WTC11 (cell line): ENCODE results near the gene GPR176. TPM values are rescaled to one million over a fixed set of nuclear protein-coding genes. Genes with fewer than 3 reads are reported as not detected.

Experiments used
- ATAC-seq: fragments of 200-7000 bp; cut with Tn5 transposase; 2 replicates; pipeline ENCODE4 v1.10.0; 2021; ENCODE audit warnings: mild to moderate bottlenecking, moderate library complexity
- CTCF ChIA-PET: fragments of 300-600 bp; sonication (Branson Sonifier 250); formaldehyde crosslinking; loops from one replicate; lab custom pipeline; 2021; ENCODE audit warnings: antibody characterized with exemption; lab: Charles Lee
- POLR2A ChIA-PET: fragments of 350-600 bp; sonication (Branson Sonifier 250); formaldehyde crosslinking; loops from one replicate; lab custom pipeline; 2021; ENCODE audit warnings: antibody characterized with exemption; lab: Charles Lee
- DNase-seq: peaks from one replicate; pipeline ENCODE4 v3.0.0; 2021; ENCODE audit warnings: low spot score
- H3K27ac Mint-ChIP-seq: 2 replicates; pipeline ENCODE4 v1.8.0; 2021; ENCODE audit warnings: mixed read lengths
- H3K27me3 Mint-ChIP-seq: 2 replicates; pipeline ENCODE4 v1.8.0; 2021; ENCODE audit warnings: low read depth, mild to moderate bottlenecking, moderate library complexity, mixed read lengths
- H3K36me3 Mint-ChIP-seq: 2 replicates; pipeline ENCODE4 v1.8.0; 2021; ENCODE audit warnings: mixed read lengths
- H3K4me1 Mint-ChIP-seq: 2 replicates; pipeline ENCODE4 v1.8.0; 2022; ENCODE audit warnings: mixed read lengths
- H3K4me3 Mint-ChIP-seq: 2 replicates; pipeline ENCODE4 v1.8.0; 2021; ENCODE audit warnings: mild to moderate bottlenecking, moderate library complexity, mixed read lengths
- H3K9me3 Mint-ChIP-seq: 2 replicates; pipeline ENCODE4 v1.8.0; 2021; ENCODE audit warnings: mixed read lengths
- EMX1 ChIP-seq: fragments of 250-450 bp; sonication (Bioruptor Pico); IDR thresholded peaks from 2 replicates; pipeline ENCODE4 v1.8.0; 2021; ENCODE audit warnings: mild to moderate bottlenecking
- FOXK1 ChIP-seq: sonication (generic); formaldehyde crosslinking; IDR thresholded peaks from 2 replicates; pipeline ENCODE4 v1.8.0; 2022; ENCODE audit warnings: mild to moderate bottlenecking, moderate library complexity, missing genetic modification reagents
- FOXP4 ChIP-seq: sonication (generic); formaldehyde crosslinking; IDR thresholded peaks from 2 replicates; pipeline ENCODE4 v1.8.0; 2022; ENCODE audit warnings: mild to moderate bottlenecking, missing genetic modification reagents
- GRHL2 ChIP-seq: fragments of 250-450 bp; sonication (Bioruptor Pico); IDR thresholded peaks from 2 replicates; pipeline ENCODE4 v1.8.0; 2022; ENCODE audit warnings: mild to moderate bottlenecking, moderate library complexity; ENCODE audit not compliant: insufficient replicate concordance, severe bottlenecking
- HMGA2 ChIP-seq: fragments of 250-450 bp; sonication (Bioruptor Pico); IDR thresholded peaks from 2 replicates; pipeline ENCODE4 v1.4.0; 2021; ENCODE audit warnings: mild to moderate bottlenecking, moderate library complexity
- IRF2 ChIP-seq: sonication (generic); formaldehyde crosslinking; IDR thresholded peaks from 2 replicates; pipeline ENCODE4 v1.8.0; 2022; ENCODE audit warnings: low read depth, missing genetic modification reagents, borderline replicate concordance
- MYBL2 ChIP-seq: sonication (generic); formaldehyde crosslinking; IDR thresholded peaks from 2 replicates; pipeline ENCODE4 v1.8.1; 2023; ENCODE audit warnings: mild to moderate bottlenecking, moderate library complexity, missing genetic modification reagents
- NFE2L1 ChIP-seq: sonication (generic); formaldehyde crosslinking; IDR thresholded peaks from 2 replicates; pipeline ENCODE4 v1.8.1; 2023; ENCODE audit warnings: missing genetic modification reagents
- NFYB ChIP-seq: sonication (generic); formaldehyde crosslinking; conservative IDR thresholded peaks from 2 replicates; pipeline ENCODE4 v1.8.0; 2022; ENCODE audit warnings: low read depth, missing genetic modification reagents
- PRRX2 ChIP-seq: fragments of 250-450 bp; sonication (Bioruptor Pico); IDR thresholded peaks from 2 replicates; pipeline ENCODE4 v1.8.0; 2021; ENCODE audit warnings: mild to moderate bottlenecking
- SMAD4 ChIP-seq: sonication (generic); formaldehyde crosslinking; IDR thresholded peaks from 2 replicates; pipeline ENCODE4 v1.8.0; 2022; ENCODE audit warnings: mild to moderate bottlenecking, missing genetic modification reagents
- SOX15 ChIP-seq: fragments of 250-450 bp; sonication (Bioruptor Pico); IDR thresholded peaks from 2 replicates; pipeline ENCODE4 v1.9.0; 2021; ENCODE audit warnings: mild to moderate bottlenecking
- TCF7 ChIP-seq: sonication (generic); formaldehyde crosslinking; IDR thresholded peaks from 2 replicates; pipeline ENCODE4 v1.8.0; 2022; ENCODE audit warnings: mild to moderate bottlenecking, low read depth, missing genetic modification reagents, moderate library complexity
- ZBTB21 ChIP-seq: sonication (generic); formaldehyde crosslinking; IDR thresholded peaks from 2 replicates; pipeline ENCODE4 v1.8.1; 2023; ENCODE audit warnings: mild to moderate bottlenecking, missing genetic modification reagents, borderline replicate concordance
- ZNF317 ChIP-seq: sonication (generic); formaldehyde crosslinking; IDR thresholded peaks from 2 replicates; pipeline ENCODE4 v1.8.1; 2023; ENCODE audit warnings: low read depth, mild to moderate bottlenecking, moderate library complexity, missing genetic modification reagents, borderline replicate concordance
- total RNA-seq: library from RNA; stranded (reverse); gene quantifications from 3 replicates; pipeline ENCODE4 v1.2.3, GENCODE V29; 2021
- TF ChIP-seq, protein P1 (sequence below): sonication (generic); formaldehyde crosslinking; IDR thresholded peaks from 2 replicates; pipeline ENCODE4 v1.8.0; 2023; ENCODE audit warnings: missing genetic modification reagents, mild to moderate bottlenecking, borderline replicate concordance
- TF ChIP-seq, protein P2 (sequence below): fragments of 250-450 bp; sonication (Bioruptor Pico); IDR thresholded peaks from 2 replicates; pipeline ENCODE4 v1.9.0; 2021; ENCODE audit warnings: moderate library complexity, mild to moderate bottlenecking, inconsistent platforms, borderline replicate concordance

Gene GPR176
- total RNA-seq, 1 experiment from 2014 or later = 117 TPM

DNA sequence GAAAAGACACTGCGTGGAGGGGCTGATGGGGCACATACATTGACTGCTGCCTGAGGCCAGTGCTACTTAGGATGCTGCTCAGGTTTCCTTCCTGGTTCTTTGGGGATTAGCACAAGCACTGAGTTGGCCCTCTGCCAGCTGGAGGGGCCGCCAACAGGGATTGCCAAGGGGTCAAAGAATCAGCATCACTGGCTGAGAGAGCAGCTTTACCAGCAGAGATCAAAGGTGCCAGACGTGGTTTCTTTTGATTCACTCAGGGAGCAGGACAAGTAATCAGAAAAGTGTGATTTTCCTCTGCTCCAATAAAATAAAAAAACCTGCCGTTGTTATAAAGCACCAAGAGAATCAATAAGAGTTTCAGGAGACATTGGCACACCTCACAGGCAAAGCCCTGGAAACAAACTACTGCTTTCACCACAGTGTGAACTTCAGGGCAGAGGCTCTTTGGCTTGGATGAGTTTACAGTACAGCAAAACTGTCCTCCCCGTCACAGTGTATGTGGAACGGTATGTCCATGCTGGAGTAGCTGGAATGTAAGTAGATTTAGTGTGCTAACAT is 91.6 kb downstream of the GPR176 start:
- DNase-seq = no peak

DNA sequence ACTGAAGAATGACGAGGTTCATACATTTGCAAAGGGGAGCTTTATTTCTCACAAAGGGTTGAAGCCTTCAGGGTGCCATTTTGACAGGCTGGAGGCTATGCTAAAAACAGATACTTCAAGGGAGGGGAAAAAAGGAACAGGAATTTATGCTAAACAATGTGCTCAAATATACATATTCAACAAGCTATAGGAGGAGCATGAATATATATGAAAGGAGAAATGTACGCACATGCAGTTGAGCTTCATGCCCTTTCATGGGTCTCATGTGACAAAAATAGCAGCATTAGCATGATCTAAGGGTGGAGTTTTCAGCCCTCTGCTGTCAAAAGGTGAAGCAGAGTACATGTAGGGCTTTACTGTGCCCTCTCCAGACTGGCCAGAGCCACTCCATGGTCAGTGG is 93.1 kb downstream of the GPR176 start:
- DNase-seq = no peak

More for the DNA sequence above, 91.6 kb downstream of the GPR176 start:
- ATAC-seq = peak; percentile 41
- Mint-ChIP-seq H3K27me3 (no peaks in the 10 kb centered on the region), H3K4me3 (no peak overlapping the region), H3K36me3 (peaks cover 16% of the 10 kb centered on the region), H3K27ac (peak overlapping the region; percentile 61), H3K4me1 (peaks cover 46% of the 10 kb centered on the region), H3K9me3 (peaks cover 14% of the 10 kb centered on the region)
- ChIA-PET CTCF (no interaction called here), POLR2A (no interaction called here)
- no peak for TF ChIP-seq MYBL2 (CRISPR knock-in tag)
- TF ChIP-seq SOX15 = no peak
- no peak for TF ChIP-seq IRF2
- TF ChIP-seq, protein P1, sequence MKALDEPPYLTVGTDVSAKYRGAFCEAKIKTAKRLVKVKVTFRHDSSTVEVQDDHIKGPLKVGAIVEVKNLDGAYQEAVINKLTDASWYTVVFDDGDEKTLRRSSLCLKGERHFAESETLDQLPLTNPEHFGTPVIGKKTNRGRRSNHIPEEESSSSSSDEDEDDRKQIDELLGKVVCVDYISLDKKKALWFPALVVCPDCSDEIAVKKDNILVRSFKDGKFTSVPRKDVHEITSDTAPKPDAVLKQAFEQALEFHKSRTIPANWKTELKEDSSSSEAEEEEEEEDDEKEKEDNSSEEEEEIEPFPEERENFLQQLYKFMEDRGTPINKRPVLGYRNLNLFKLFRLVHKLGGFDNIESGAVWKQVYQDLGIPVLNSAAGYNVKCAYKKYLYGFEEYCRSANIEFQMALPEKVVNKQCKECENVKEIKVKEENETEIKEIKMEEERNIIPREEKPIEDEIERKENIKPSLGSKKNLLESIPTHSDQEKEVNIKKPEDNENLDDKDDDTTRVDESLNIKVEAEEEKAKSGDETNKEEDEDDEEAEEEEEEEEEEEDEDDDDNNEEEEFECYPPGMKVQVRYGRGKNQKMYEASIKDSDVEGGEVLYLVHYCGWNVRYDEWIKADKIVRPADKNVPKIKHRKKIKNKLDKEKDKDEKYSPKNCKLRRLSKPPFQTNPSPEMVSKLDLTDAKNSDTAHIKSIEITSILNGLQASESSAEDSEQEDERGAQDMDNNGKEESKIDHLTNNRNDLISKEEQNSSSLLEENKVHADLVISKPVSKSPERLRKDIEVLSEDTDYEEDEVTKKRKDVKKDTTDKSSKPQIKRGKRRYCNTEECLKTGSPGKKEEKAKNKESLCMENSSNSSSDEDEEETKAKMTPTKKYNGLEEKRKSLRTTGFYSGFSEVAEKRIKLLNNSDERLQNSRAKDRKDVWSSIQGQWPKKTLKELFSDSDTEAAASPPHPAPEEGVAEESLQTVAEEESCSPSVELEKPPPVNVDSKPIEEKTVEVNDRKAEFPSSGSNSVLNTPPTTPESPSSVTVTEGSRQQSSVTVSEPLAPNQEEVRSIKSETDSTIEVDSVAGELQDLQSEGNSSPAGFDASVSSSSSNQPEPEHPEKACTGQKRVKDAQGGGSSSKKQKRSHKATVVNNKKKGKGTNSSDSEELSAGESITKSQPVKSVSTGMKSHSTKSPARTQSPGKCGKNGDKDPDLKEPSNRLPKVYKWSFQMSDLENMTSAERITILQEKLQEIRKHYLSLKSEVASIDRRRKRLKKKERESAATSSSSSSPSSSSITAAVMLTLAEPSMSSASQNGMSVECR (CRISPR knock-in tag) = no peak
- no peak for TF ChIP-seq ZBTB21 (CRISPR knock-in tag)
- TF ChIP-seq, protein P2, sequence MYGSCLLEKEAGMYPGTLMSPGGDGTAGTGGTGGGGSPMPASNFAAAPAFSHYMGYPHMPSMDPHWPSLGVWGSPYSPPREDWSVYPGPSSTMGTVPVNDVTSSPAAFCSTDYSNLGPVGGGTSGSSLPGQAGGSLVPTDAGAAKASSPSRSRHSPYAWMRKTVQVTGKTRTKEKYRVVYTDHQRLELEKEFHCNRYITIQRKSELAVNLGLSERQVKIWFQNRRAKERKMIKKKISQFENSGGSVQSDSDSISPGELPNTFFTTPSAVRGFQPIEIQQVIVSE (CRISPR knock-in tag) = no peak

GRCh38 chr15:39823634-39824033 is 96.4 kb downstream of the GPR176 start:
- POLR2A ChIA-PET = no interaction called here
- no peaks in the 10 kb centered on the region for H3K27me3 Mint-ChIP-seq
- CTCF ChIA-PET = no interaction called here
- ATAC-seq (peak; percentile 63), DNase-seq (no peak)
- no peak overlapping the region for H3K4me3 Mint-ChIP-seq
- H3K9me3 Mint-ChIP-seq = peaks cover 21% of the 10 kb centered on the region
- H3K27ac Mint-ChIP-seq = peak overlapping the region; percentile 26; the same call in 1 of the 2 replicates
- no peak for TF ChIP-seq EMX1
- TF ChIP-seq ZNF317 (CRISPR knock-in tag) = no peak
- no peak for TF ChIP-seq FOXK1 (CRISPR knock-in tag)
- peaks cover 62% of the 10 kb centered on the region for H3K4me1 Mint-ChIP-seq
- H3K36me3 Mint-ChIP-seq = peaks cover 16% of the 10 kb centered on the region

More for the DNA sequence above, 93.1 kb downstream of the GPR176 start:
- no peak for TF ChIP-seq PRRX2 (CRISPR knock-in tag)
- no peak for TF ChIP-seq GRHL2 (CRISPR knock-in tag)
- TF ChIP-seq FOXP4 (CRISPR knock-in tag) = no peak
- TF ChIP-seq TCF7 (CRISPR knock-in tag) = no peak
- TF ChIP-seq HMGA2 (CRISPR knock-in tag) = no peak
- TF ChIP-seq SMAD4 (CRISPR knock-in tag) = no peak
- no peak for TF ChIP-seq NFE2L1
- no peak for TF ChIP-seq NFYB (CRISPR knock-in tag)
- peaks cover 21% of the 10 kb centered on the region for H3K9me3 Mint-ChIP-seq
- H3K4me1 Mint-ChIP-seq = peaks cover 54% of the 10 kb centered on the region
- ChIA-PET CTCF (interaction anchor here (1.1 to 1.3 kb wide), 2 partner anchors 34 to 46 kb away, joined by 3 read pairs; no protein-coding TSS in a partner anchor), POLR2A (no interaction called here)
- no peaks in the 10 kb centered on the region for H3K27me3 Mint-ChIP-seq
- no peak overlapping the region for H3K4me3 Mint-ChIP-seq
- H3K27ac Mint-ChIP-seq = peak overlapping the region; percentile 26; the same call in 1 of the 2 replicates
- peaks cover 16% of the 10 kb centered on the region for H3K36me3 Mint-ChIP-seq
- no peak for ATAC-seq
